Activated CD4-positive, alpha-beta T cell treated with anti-CD3 and anti-CD28 coated beads for 24 hours (primary cell): ENCODE results near the gene UFC1.
"Not testable (repeated sequence)": the region's sequence is repeated elsewhere in the genome, so short reads cannot be mapped to it uniquely, and the experiment has no call there.

Experiments
- DNase-seq, 2 donors: peaks; one replicate each; pipeline ENCODE4 v3.0.0-alpha.2; 2020; ENCODE audit warnings: low read depth in 2 of 2

The UFC1 gene

GRCh38 chr1:161153682-161154337 lies at the start of gene UFC1:
UFC1 (plus strand) TSS chr1:161153978; CDS start chr1:161153998, 20 bp downstream.
- peak; percentile 63 to 68 for DNase-seq

DNA sequence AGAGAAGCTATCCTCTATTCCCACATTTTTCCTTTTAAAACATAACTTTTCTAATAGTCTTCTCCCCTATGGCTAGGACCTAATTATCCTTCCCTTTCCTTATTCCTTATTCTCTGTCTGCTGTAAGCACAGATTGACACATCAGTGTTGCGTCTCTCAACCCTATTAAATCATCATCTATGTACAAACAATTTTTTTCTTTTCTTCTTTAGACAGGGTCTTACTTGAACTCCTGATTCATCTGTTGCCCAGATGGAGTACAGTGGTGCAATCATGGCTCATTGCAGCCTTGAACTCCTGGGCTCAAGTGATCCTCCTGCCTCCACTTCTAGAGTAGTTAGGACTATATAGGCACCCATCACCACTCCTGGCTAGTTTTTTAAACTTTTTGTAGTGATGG lies 47.3 kb upstream of the UFC1 start:
- no peak for DNase-seq

GRCh38 chr1:161111117-161111516 lies 42.7 kb upstream of the UFC1 start:
- no peak for DNase-seq

GRCh38 chr1:161111527-161111926 lies 42.3 kb upstream of the UFC1 start:
- no peak for DNase-seq

GRCh38 chr1:161113915-161114314 lies 39.9 kb upstream of the UFC1 start:
- no peak for DNase-seq

DNA sequence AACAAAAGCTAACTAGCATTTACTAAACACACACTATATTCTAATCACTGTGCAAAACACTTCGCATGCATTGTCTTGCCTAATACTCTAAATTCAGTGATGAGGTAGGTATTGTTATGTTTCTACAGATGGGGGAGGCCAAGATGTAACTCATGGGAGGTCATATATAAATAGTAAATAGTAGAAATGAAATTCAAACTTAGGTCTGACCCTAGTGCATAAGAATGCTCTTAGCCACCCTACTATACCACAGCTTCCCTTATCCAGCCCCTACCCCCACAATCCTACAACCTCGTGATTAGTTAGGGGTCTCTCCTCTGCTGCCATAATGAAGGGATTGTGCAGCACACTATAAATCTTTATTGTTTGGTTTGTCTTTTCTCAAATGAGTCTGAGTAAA lies 39.2 kb upstream of the UFC1 start:
- DNase-seq: no peak

DNA sequence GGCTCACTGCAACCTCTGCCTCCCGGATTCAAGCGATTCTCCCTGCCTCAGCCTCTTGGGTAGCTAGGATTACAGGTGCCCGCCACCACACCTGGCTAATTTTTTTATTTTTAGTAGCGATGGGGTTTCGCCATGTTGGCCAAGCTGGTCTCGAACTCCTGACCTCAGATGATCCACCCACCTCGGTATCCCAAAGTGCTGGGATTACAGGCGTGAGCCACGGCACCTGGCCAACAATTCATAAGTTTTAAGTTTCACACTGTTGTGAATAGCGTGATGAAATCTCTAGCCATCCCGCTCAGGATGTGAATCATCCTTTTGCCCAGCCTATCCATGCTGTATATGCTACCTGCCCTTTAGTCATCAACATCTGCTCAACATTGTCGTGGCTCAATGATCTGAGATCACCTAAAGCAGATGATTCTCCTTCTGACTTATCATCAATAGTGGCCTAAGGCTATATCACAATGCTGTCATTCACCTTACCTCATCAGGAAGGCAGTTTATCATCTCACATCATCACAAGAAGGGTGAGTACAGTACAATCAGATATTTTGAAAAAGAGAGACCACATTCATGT lies 38.6 kb upstream of the UFC1 start:
- no peak for DNase-seq

DNA sequence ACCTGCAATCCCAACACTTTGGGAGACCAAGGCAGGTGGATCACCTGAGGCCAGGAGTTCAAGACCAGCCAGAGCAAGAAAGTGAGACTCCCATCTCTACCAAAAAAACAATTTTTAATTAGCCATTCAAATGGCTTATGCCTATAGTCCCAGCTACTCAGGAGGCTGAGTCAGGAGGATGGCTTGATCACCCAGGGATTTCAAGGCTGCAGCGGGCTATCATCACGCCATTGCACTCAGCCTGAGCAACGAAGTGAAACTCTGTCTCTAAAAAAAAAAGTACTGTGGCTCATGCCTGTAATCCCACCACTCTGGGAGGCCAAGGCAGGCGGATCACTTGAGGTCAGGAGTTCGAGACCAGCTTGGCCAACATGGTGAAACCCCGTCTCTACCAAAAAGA lies 37.8 kb upstream of the UFC1 start:
- DNase-seq: not testable (repeated sequence)

- DNase-seq: peak; percentile 72 to 82
These were observed 35.8 kb upstream of the UFC1 start, which contains the start of the genes NIT1 and PFDN2 for GRCh38 chr1:161117759-161118581. NIT1 (plus strand) TSS chr1:161118105; CDS start chr1:161118177, 72 bp downstream. PFDN2 (minus strand) TSS chr1:161118037; CDS start chr1:161118026, 11 bp downstream.

DNA sequence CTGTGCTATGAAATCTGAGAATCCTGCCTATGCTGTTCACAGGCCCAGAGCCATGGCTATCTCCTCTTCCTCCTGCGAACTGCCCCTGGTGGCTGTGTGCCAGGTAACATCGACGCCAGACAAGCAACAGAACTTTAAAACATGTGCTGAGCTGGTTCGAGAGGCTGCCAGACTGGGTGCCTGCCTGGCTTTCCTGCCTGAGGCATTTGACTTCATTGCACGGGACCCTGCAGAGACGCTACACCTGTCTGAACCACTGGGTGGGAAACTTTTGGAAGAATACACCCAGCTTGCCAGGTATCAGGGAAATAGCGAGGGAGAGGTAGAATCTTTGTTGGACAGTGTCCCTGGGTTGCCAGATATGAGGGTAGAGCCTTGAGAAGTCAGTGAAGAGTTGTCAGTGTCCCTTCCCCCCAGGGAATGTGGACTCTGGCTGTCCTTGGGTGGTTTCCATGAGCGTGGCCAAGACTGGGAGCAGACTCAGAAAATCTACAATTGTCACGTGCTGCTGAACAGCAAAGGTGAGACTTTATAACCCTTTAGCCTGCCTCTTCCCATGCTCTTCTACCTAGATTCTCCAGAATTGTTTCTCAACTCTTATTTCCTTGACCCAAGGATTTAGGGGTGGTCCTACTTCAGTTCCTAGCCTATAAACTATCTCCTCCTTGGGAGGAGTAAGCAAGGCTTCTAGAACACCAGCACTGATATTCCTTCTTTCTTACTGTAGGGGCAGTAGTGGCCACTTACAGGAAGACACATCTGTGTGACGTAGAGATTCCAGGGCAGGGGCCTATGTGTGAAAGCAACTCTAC lies 34.5 kb upstream of the UFC1 start:
- peak in 1 of 2 donors; percentile 55 for DNase-seq

DNA sequence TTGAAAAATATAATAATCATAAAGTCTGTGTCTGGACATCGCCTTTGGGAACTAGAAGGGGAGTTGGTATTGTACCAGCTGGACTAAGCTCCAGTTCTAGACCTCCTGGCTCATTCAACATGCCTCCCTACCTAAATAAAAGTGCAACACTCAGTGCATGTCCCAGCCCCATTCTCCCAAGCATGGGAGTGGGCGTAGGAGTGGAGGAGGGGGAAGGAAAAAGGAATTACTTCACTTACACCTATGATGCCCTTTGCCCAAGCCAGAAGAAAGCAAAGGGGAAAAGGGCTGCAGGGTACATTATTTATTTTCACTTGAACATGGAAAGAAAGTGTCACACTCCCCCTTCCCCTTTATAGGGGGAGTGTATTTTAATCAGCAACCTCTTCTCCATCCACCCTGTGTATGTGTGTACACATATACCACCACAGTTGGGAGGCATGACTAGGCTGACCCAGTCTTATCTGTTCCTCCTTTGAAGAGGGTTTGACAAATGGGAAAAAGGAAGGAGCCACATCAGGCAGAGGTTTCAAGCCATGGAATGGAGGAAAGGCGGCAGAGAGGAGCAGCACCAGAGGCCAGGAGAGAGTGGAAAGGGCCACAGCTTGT lies 32.6 kb upstream of the UFC1 start:
- no peak for DNase-seq

DNA sequence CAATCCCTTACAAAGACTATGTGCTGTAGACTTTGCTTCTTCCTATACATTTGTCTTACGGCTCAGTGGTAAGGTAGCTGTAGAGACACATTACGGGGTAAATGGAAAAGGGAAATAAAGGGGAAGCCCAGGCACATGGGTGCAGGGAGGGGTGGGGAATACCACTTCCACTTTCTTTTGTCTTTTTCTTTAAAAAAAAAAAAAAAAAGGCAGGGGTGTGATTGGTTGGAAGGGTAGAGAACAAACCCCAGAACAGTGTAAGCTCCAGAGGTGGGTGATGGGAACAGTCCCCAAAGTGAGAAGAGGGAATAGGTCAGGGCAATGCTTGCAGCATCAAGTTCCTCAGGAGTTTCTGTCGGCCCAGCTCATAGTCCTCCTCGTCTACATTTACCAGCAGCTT lies 31.9 kb upstream of the UFC1 start:
- no peak for DNase-seq

DNA sequence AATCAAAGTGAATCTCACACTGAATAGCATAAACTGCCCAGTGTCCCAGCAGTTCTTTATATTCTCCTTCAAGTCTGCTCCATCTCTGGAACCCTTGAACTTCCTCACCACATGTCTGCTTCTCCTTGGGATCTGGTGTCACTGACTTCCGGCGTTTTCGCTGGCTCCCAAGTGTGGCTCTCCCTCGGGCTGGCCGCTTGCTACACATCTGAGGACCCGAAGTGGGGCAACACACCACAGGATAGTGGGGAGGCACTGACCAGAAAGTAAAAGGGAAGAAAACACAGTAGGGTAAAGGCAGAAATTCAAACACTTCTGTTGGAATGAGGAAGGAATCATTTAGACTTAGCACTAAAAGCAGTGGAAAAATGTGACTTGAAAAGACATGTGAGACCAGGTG lies 30.8 kb upstream of the UFC1 start:
- no peak for DNase-seq

- DNase-seq: no peak
These were observed 26.1 kb upstream of the UFC1 start for GRCh38 chr1:161127649-161128048.

- no peak for DNase-seq
These were observed 25.0 kb upstream of the UFC1 start for GRCh38 chr1:161128591-161129420.

GRCh38 chr1:161130266-161130665 lies 23.5 kb upstream of the UFC1 start:
- no peak for DNase-seq

DNA sequence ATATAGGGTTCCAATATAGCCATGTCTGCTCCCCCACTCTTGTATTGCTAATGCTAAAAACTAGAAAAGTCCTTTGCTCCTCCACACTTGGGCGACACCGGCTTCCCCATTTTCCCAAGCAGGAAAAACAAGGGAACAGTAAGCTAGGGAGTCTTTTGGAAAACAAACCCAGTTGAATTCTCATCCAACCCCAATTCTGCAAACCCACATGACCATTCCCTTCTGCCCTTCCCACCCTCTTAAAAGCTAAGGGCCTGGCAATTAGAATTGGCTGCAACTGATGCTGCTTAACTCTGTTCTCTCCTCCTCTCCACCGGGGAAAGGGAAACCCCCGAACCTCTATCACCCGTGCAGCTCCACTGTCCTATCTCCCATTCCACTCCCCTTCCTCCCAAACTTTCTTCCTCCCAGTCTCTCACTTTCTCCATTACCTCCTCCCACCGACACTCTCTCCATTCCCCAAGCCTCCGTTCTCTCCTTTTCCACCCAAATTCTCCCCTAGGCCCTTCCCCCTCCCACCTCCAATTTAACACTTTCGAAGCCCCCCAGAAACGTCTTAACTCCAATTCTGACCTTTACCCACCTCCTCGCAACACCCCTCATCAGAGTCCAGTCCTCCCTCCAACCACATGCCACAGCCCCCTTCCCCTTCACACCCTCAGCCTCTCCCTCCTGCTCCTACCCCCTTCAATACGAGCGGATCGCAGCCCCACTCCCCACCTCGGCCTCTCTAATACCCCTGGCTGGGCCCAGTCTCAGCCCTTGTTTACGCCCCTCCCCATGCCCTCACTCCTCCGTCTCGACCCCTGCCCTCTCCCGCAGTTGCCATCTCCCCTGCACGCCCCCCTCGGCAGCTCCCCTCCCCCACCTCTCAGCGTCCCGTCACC lies 22.0 kb upstream of the UFC1 start:
- DNase-seq: no peak

- peak; percentile 79 to 80 for DNase-seq
These were observed 21.2 kb upstream of the UFC1 start, which contains the start of gene DEDD for GRCh38 chr1:161132410-161133219. DEDD (minus strand) TSS chr1:161132667; CDS start chr1:161124462, 8,205 bp downstream.
